HG03175 (cell line): ENCODE results near the gene NTRK1.

Experiments used
- ATAC-seq: cut with Tn5 transposase; IDR thresholded peaks from one replicate; pipeline ENCODE4 v1.9.1; 2021; ENCODE audit warnings: mild to moderate bottlenecking, moderate library complexity; ENCODE audit not compliant: unreplicated experiment

NTRK1 gene

GRCh38 chr1:156895455-156895812 is 34.8 kb downstream of the NTRK1 start:
- ATAC-seq = no peak

GRCh38 chr1:156895927-156896326 is 35.3 kb downstream of the NTRK1 start:
- no peak for ATAC-seq

- no peak for ATAC-seq
Measured at GRCh38 chr1:156896490-156897033, 35.9 kb downstream of the NTRK1 start.

GRCh38 chr1:156897078-156897825 is 36.6 kb downstream of the NTRK1 start:
- ATAC-seq = no peak

GRCh38 chr1:156898161-156898566 is 37.5 kb downstream of the NTRK1 start:
- ATAC-seq = no peak

GRCh38 chr1:156898971-156899664 is 38.5 kb downstream of the NTRK1 start:
- no peak for ATAC-seq

- no peak for ATAC-seq
Measured at GRCh38 chr1:156899956-156900718, 39.5 kb downstream of the NTRK1 start.

GRCh38 chr1:156900896-156901589 is 40.4 kb downstream of the NTRK1 start:
- no peak for ATAC-seq

GRCh38 chr1:156901590-156901900 is 40.9 kb downstream of the NTRK1 start:
- no peak for ATAC-seq

GRCh38 chr1:156901966-156902915 is 41.6 kb downstream of the NTRK1 start:
- no peak for ATAC-seq

- ATAC-seq = no peak
Measured at GRCh38 chr1:156903328-156904091, 42.8 kb downstream of the NTRK1 start.

- no peak for ATAC-seq
Measured at GRCh38 chr1:156904187-156904959, 43.7 kb downstream of the NTRK1 start.

GRCh38 chr1:156905176-156905575 is 44.5 kb downstream of the NTRK1 start:
- no peak for ATAC-seq

- no peak for ATAC-seq
Measured at GRCh38 chr1:156905651-156906050, 45.0 kb downstream of the NTRK1 start.

GRCh38 chr1:156906206-156906906 is 45.7 kb downstream of the NTRK1 start:
- ATAC-seq = no peak

GRCh38 chr1:156908541-156908940 is 47.9 kb downstream of the NTRK1 start:
- ATAC-seq = no peak

GRCh38 chr1:156908955-156909354 is 48.3 kb downstream of the NTRK1 start:
- no peak for ATAC-seq

GRCh38 chr1:156909671-156910070 is 49.0 kb downstream of the NTRK1 start:
- no peak for ATAC-seq
